ENCODE results near the gene MC1R. TPM values are rescaled to one million over a fixed set of nuclear protein-coding genes. Genes with fewer than 3 reads are reported as not detected.
A peak's percentile ranks its signal among the peaks of the same experiment; 100 is the strongest.
"Not testable (repeated sequence)": the region's sequence is repeated elsewhere in the genome, so short reads cannot be mapped to it uniquely, and the experiment has no call there.

The MC1R gene
- 1.6 TPM for total RNA-seq

DNA sequence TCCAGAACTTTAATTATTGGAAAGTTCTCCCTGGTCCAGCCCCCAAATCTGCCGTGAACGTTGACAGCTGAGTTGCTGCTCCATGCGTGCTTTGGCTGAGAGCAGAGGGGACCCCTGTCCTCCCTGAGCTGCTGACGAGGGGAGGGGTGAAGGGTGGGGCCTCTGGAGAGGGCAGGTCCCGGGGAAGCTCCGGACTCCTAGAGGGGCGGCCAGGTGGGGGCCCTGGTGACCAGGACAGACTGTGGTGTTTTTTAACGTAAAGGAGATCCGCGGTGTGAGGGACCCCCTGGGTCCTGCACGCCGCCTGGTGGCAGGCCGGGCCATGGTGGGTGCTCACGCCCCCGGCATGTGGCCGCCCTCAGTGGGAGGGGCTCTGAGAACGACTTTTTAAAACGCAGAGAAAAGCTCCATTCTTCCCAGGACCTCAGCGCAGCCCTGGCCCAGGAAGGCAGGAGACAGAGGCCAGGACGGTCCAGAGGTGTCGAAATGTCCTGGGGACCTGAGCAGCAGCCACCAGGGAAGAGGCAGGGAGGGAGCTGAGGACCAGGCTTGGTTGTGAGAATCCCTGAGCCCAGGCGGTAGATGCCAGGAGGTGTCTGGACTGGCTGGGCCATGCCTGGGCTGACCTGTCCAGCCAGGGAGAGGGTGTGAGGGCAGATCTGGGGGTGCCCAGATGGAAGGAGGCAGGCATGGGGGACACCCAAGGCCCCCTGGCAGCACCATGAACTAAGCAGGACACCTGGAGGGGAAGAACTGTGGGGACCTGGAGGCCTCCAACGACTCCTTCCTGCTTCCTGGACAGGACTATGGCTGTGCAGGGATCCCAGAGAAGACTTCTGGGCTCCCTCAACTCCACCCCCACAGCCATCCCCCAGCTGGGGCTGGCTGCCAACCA is at the start of gene MC1R:
MC1R (plus strand) TSS at position 410 of the 895 bp plus-strand sequence; CDS start at position 807, 397 bp downstream.
- DNase-seq: peak; percentile 50

- no peak for DNase-seq
Measured at GRCh38 chr16:89869911-89870310, 48.8 kb upstream of the MC1R start.

GRCh38 chr16:89870440-89870839 is 48.2 kb upstream of the MC1R start:
- no peak for DNase-seq

GRCh38 chr16:89871895-89872294 is 46.8 kb upstream of the MC1R start:
- no peak for DNase-seq

GRCh38 chr16:89873109-89873971 is 45.3 kb upstream of the MC1R start, which contains the start of gene TCF25:
TSS of gene TCF25 (plus strand) at chr16:89873592. CDS start at chr16:89873668, 76 bp downstream.
- DNase-seq: peak; percentile 96

DNA sequence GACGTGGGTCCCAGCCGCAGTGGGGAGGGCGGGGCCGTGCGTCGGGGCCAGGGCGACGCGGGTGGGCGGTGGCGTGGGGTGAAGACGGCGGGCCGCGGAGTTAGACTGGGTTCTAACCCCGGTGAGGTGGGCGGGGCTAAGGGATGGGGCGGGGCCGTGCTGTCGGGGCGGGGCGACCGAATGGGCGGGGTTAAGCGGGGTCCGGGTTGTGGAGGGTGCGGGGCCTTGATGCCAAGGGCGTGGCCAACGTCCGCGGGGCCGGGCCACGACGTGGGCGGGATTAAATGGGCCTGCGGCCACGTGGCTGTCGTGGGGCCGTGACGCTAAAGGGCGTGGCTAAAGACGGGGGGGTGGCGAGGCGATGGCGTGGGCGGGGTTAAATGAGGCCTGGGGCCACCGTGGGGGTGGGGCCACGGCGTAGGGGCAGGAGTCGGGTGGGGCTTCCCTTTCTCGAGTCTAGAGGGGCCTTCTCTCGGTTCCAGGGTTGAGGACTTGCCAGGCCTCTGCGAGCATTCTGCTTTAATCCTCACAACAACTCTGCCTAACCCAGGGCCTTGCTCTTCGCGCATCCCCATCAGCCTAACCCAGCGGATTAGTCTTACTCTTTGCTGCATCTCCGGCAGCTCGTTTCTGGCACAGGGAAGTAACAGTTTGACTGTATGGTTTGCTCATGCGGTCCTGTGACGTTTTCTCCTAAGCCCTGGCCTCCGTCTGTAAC is 44.5 kb upstream of the MC1R start:
- peak; percentile 98 for DNase-seq

DNA sequence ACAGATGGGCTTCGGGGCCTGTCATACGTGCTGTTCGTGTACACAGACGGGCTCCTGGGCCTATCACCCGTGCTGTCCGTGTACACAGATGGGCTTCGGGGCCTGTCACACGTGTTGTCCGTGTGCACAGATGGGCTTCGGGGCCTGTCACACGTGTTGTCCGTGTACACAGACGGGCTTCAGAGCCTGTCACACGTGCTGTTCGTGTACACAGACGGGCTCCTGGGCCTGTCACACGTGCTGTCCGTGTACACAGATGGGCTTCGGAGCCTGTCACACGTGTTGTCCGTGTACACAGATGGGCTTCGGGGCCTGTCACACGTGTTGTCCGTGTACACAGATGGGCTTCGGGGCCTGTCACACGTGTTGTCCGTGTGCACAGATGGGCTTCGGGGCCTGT is 39.5 kb upstream of the MC1R start:
- DNase-seq: not testable (repeated sequence)

- peak; percentile 29 for DNase-seq
Measured at GRCh38 chr16:89880477-89881367, 37.9 kb upstream of the MC1R start.

DNA sequence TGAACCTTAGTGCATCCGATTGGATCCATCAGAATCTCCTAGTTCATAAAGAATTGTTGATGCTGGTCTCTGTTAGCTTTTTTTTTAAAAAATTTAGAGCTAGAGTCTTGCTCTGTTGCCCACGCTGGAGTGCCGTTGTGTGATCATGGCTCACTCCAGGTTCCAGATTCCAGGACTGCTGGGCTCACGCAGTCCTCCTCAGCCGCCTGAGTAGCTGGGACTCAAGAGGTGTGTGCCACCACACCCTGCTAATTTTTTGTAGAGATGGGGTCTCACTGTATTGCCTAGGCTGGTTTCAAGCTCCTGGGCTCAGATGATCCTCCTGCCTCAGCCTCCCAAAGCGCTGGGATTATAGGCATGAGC is 37.3 kb upstream of the MC1R start:
- no peak for DNase-seq

- no peak for DNase-seq
Measured at GRCh38 chr16:89883346-89884040, 35.2 kb upstream of the MC1R start.

DNA sequence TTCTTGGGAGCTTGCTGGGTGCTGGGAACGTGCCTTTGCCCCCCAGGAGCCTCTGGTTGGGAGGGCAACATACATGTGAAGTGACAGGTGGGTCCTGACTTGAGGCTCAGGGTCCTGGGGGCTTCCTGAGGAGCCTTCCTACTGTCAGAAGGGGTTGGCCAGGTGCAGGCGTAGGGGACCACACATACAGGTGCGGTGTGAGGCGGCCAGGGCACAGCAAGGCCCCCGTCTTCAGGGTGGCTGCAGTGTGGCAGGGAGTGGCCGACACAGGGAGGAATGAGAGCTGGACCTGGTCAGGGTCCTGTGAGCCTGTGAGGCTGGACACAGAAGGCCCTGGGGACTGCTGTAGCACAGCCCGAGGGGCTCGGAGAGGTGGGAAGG is 34.6 kb upstream of the MC1R start:
- DNase-seq: no peak

- DNase-seq: no peak
Measured at GRCh38 chr16:89887243-89887642, 31.4 kb upstream of the MC1R start.

- DNase-seq: no peak
Measured at GRCh38 chr16:89890200-89890599, 28.5 kb upstream of the MC1R start.

GRCh38 chr16:89890886-89891657 is 27.6 kb upstream of the MC1R start:
- peak; percentile 24 for DNase-seq

DNA sequence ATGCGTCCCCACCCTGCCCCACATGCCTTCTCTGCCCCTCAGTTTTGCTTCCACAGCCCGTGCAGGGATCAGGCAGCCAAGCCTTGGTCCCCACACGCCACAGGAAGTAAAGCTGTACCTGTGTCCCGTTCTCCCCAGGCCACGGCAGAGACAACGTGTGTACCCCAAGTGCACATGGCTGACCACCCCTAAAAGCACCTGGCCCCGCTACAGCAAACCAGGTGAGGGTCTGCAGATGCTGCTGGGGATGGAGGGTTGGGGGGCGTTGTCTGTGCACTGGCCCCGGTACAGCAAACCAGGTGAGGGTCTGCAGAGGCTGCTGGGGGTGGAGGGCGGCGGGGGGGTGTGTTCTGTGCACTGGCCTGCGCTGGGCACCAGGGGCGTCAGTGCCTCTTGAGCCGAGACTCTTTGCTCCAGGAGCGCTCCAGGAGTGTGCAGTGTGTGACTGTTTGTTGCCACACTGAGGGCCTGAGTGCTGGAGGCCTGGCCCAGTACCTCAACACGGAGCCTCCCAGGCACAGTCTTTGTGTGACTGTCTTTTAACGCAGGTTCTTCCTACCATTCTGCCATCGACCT is 26.5 kb upstream of the MC1R start:
- no peak for DNase-seq

DNA sequence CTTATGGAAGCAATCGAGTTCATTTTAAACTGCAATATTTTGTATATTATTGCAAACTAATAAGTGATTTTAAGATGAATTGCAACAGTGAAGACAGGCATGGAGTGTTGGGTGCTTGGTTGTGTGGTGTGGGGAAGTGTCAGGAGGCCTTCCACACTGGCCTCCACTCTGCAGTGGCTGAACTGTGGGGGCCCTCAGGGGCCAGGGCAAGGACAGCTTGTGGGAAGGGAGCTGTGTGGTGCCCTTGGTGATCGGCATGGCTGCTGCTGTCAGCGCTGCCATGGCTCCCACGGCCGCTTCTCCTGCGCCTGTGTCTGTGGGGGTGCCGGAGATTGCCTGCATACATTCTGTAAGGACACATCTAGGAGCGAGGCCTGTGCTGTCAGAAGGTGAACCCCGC is 26.0 kb upstream of the MC1R start:
- no peak for DNase-seq

GRCh38 chr16:89893642-89894548 is 24.8 kb upstream of the MC1R start:
- DNase-seq: no peak

DNA sequence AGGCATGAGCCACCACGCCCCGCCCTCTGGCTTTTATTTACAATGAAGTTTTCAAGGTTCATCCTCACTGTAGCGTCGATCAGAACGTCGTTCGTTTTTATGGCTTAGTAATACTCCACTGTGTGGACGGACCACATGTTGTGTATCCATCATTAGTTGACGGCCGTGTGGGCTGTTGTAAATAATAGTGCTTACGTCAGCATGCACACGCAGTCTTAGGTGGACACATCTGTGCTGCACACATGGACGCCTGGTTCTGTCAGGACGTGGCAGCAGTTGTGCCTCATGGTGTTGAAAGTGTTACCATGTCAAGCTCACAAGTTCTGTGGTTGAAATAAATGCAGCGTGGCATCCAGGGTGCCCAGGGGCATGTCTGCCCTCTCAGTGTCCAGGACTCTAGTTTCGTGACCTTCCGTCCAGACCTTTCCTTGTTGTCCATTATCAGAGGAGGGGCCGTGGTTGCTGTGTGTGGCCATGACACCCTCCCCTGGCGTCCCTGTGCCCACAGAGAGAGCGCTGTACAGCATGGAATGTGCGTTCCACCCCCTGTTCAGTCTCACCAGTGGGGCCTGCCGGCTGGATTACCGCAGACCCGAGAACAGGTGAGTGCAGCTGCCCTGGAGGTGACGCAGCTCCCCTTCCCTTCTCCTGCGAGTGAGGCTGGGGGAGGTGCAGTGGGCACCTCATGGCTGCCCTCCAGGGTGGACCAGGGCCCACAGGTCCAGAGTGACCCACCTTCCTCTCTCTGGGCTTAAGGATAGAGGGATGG is 23.0 kb upstream of the MC1R start:
- no peak for DNase-seq

Measured in tongue (tissue), 2 donors.